NCI-H82 (cell line): ENCODE data around the gene CAMK2B.

Experiments
- DNase-seq: peaks from one replicate; lab custom pipeline; 2025; lab: John Stamatoyannopoulos, UW

The CAMK2B gene

GRCh38 chr7:44286618-44287487 lies 38.5 kb downstream of the CAMK2B start:
- no peak for DNase-seq

DNA sequence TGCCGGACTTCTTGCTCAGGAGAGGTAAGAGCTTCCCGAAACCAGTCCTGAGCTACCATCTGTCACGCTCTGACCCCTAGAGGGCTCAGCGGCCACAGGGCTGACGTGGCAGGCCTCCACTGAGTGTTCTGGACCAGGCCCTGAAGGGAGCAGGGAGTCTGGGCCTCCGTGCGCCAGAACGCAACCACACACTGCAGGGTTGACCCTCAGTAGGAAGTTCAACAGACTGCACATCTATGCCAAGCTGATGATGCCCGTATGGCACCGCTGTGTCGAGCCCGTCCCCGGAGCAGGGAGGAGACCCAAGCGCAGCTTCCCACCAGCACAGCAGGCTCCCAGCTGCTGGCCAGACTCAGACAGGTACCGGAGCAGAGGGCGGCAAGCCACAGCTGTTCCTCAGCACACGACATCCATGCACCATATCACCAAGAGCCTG lies 39.2 kb downstream of the CAMK2B start:
- DNase-seq: no peak

DNA sequence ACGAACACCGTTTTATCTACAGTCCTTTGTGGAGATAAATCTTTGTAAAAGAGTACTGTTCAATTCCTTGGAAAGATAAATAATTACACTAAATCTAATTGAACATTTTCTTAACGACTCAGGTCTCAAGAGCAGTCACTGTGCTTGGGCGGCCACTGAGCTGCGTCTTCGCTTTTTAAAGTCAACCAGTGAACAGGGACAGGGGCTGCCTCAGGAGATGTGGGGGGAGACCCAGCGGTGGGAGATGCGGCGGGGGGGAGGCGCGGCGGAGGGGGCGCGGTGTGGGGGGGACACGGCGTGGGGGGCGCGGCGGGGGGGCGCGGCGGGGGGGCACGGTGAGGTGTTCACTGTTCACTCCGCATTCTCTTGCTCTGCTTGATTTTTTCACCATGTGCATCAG lies 39.8 kb downstream of the CAMK2B start:
- no peak for DNase-seq

GRCh38 chr7:44284881-44285541 lies 40.4 kb downstream of the CAMK2B start:
- DNase-seq: no peak

DNA sequence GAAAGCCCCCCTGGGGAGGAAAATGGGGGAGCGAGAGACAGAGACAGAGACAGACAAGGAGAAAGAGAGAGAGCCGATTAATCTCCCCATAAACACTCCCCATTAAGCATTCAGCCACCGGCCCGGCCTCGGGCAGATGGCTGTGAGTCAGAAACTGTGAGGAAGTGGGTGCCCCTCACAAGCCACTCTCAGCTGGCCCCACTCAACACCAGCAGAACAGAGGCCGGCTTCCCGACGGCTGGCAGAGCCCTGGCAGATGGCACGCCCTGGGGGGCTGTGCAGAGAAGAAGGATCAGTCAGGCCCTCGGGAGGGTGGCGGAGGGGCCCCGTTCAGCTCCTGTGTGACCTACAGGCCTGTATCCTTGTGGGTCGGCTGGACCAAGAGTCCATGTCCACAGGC lies 41.2 kb downstream of the CAMK2B start:
- DNase-seq: peak; percentile 64

- DNase-seq: no peak
These were observed 41.8 kb downstream of the CAMK2B start for GRCh38 chr7:44283381-44284211.

DNA sequence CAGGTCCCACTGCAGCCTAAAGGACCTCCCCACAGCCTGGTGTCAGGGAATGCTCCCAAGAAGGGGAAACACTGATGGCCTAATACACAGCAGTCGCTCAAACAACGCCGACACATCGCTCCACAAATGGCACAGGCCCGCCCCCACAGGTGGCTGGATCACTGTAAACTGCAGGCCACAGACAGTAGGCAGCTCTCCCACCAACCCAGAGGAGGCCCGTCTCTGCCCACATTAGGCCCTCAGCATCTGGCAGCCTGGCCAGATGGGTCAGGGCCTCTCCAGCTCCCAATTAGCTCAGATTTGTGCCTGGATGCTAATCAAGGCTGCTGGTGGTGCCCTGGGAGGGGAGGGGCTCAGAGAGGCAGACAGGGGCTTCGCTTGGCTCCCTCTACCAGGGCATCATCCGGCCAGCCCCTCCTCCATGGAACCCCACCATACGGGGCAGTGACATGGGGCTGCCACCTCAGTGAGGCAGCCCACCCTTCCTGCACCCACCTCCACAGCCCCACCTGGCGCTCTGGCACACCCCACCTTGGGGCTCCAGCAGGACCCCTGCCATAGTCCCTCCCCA lies 42.7 kb downstream of the CAMK2B start:
- DNase-seq: peak; percentile 75

- no peak for DNase-seq
These were observed 43.4 kb downstream of the CAMK2B start for GRCh38 chr7:44281811-44282600.

GRCh38 chr7:44280993-44281721 lies 44.2 kb downstream of the CAMK2B start:
- DNase-seq: no peak

GRCh38 chr7:44280636-44280992 lies 44.8 kb downstream of the CAMK2B start:
- DNase-seq: no peak

DNA sequence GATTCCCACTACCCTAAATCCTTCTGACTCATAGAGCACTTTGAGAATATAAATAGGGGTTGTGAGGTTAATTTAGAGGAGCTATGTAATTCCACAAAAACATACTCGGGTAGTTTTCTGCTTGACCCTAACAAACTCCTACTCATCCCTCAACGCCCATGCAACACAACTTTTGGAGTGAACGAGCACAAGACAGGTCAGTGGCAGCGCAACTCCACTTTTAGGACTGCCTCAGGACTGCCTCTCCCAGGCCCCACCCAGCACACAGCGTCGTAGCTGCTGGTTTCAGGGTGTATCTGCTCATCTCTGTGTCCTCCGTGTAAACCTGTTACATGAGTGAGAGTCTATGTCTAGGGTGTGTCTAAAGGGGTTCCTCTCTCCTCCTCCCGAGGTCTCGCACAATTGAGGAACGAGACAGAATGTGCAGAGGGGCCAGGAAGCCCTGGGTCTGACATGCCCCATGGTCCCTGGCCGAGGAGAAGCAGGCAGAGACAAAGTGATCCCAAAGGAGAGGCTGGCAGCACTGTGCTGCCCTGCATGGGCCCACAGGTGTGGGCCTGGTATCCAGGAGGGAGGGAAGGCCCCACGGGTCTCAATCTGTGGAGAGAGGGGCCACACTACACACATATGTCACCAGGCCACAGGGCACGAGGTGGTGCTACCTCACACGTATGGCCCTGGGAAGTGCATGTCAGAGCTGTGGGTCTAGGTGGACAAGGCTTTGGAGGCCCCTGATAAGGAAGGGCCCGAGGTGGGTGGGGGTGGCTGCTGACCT lies 45.5 kb downstream of the CAMK2B start:
- DNase-seq: no peak

DNA sequence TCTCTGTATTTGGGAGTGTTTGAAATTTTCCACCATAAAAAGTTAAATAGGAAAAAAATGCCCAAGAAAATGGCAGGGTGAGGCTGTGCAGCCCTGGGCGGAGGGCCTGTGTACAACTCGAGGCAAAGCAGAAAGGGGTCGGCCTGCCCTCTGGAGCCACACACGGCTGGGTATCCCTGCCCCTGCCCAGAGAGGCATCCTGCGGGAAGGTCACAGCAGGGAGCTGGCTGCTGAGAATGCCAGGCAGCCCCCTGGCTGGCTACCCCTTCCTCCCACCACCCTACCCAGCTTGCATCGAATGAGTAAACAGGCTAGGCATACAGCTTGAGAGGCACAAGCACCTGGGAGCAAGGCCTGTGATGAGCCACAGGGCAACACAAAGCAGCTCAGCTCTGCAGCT lies 46.1 kb downstream of the CAMK2B start:
- DNase-seq: no peak

GRCh38 chr7:44278451-44279161 lies 46.8 kb downstream of the CAMK2B start:
- no peak for DNase-seq

DNA sequence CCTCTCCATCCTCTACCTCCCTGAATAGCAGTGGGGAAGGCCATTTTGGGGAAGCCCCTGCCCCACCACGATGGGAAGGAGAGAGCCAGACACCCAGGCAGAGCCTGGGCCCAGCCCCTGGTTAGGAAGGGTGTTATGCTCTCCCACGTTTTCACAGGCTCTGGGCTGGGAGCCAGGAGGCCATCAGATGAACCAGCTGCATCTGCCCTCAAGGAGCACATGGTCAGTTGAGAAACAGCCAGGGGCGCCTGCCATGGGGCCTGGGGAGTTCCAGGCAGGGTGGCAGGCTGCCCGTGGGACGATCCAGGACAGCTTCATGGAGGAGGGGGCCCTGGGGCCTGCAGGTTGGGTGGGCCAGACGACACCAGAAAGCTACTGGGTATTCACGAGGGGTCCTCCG lies 47.5 kb downstream of the CAMK2B start:
- no peak for DNase-seq

GRCh38 chr7:44277391-44277790 lies 48.0 kb downstream of the CAMK2B start:
- DNase-seq: no peak

DNA sequence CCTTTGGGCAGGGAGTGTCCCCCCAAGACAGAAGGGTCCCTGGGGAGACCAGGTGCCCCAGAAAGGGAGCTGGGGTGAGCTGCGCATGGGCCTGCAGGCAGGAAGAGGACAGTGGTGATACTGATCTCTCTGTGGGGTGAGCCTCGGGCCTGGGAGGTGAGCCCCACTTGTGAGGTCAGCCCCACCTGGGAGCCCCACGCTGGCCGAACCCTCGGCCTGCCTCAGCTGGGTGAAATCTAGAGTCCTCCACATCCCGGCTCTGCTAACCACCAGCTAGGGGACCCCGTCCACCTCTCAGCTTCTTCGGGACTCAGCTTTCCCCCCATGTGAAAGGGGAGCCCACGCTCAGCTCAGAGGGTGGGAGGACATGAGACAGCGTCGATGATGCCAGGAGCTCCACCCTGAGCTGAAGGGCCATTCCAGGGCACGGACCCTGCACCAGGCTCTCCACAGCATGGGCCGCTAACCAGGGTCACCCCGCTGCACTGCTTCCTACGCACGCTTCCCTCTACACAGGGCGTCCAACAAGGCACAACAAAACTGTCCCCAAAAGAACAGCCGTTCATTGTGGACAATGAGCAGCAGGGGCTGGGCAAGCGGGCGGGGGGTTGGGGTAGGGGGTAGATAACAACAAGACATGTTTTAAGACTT lies 48.7 kb downstream of the CAMK2B start:
- no peak for DNase-seq

GRCh38 chr7:44275957-44276570 lies 49.3 kb downstream of the CAMK2B start:
- DNase-seq: peak; percentile 96

GRCh38 chr7:44275146-44275545 lies 50.2 kb downstream of the CAMK2B start:
- no peak for DNase-seq
